ENCODE results near the gene ANKRD6. TPM values are rescaled to one million over a fixed set of nuclear protein-coding genes. Genes with fewer than 3 reads are reported as not detected.
A peak's percentile ranks its signal among the peaks of the same experiment; 100 is the strongest.

Gene ANKRD6
- 10 to 100 TPM in 7 of 9 donors, 1 to 10 TPM in 2; 7.4 to 14.1 (median 11.3) TPM for total RNA-seq
- 1 to 10 TPM; 3.5 to 4.6 TPM for polyA plus RNA-seq
- long read RNA-seq, donor 1, partial matches to known transcripts: 0 of 19 reads
- long read RNA-seq, donor 1, other reads (novel, unspliced or antisense): 13 of 19 reads
- long read RNA-seq, donor 2, partial matches to known transcripts: 1 of 5 reads
- long read RNA-seq, donor 2, other reads (novel, unspliced or antisense): 3 of 5 reads
- long read RNA-seq, donor 3, full-length matches to known transcripts: 3 of 16 reads
- long read RNA-seq, donor 3, partial matches to known transcripts: 1 of 16 reads
- long read RNA-seq, donor 3, other reads (novel, unspliced or antisense): 12 of 16 reads

- Histone ChIP-seq H3K9me3 (no peaks in the 10 kb centered on the region), H3K4me3 (peak within 1 kb of the TSS; percentile 75 to 99 (median 88)), H3K27ac (peak within 1 kb of the TSS in 5 of 12 donors; percentile 28 to 72 (median 60)), H3K4me1 (peaks cover 0 to 29% (median 8%) of the 10 kb centered on the region in 12 donors), H3K36me3 (no peaks in the 10 kb centered on the region), H3K27me3 (no peaks in the 10 kb centered on the region)
- 0% methylated on average over 3 to 38 of the region's 38 CpGs for WGBS, 4 donors
- DNase-seq (peak; percentile 69 to 90 (median 81)), ATAC-seq (peak; percentile 82 to 97 (median 96))
- intact Hi-C loops (cut with DNase I): loop anchor here (1.0 to 10.0 kb wide), 7 partner anchors 164 to 252 kb away; no protein-coding TSS in a partner anchor
- TF ChIP-seq CTCF (IDR thresholded peaks at IDR 0.05) (peak; percentile 49 to 99 (median 90)), POLR2A (IDR thresholded peaks at IDR 0.05) (peak in 1 of 2 donors; percentile 19)
Observed at GRCh38 chr6:89432875-89433251, at the start of gene ANKRD6. Gene ANKRD6 (plus strand): TSS chr6:89433152. CDS start chr6:89566977, 133,825 bp downstream.

GRCh38 chr6:89385156-89385667 lies 47.7 kb upstream of the ANKRD6 start:
- no peak for TF ChIP-seq POLR2A (IDR thresholded peaks at IDR 0.05)
- no peak for TF ChIP-seq CTCF (IDR thresholded peaks at IDR 0.05)
- H3K27me3 ChIP-seq: no peaks in the 10 kb centered on the region
- WGBS, 4 donors: 60 to 66% (median 62%) methylated on average over 5 of the region's 5 CpGs
- no peak overlapping the region for H3K4me3 ChIP-seq
- intact Hi-C loops (cut with DNase I): no loop called here
- peak; percentile 17 to 65 (median 59) for ATAC-seq
- no peak for DNase-seq
- peak overlapping the region in 1 of 12 donors; percentile 4 for H3K27ac ChIP-seq
- no peaks in the 10 kb centered on the region for H3K9me3 ChIP-seq
- H3K4me1 ChIP-seq: peaks cover 0 to 14% (median 0%) of the 10 kb centered on the region in 12 donors
- peaks cover 0 to 19% (median 0%) of the 10 kb centered on the region in 9 donors for H3K36me3 ChIP-seq

DNA sequence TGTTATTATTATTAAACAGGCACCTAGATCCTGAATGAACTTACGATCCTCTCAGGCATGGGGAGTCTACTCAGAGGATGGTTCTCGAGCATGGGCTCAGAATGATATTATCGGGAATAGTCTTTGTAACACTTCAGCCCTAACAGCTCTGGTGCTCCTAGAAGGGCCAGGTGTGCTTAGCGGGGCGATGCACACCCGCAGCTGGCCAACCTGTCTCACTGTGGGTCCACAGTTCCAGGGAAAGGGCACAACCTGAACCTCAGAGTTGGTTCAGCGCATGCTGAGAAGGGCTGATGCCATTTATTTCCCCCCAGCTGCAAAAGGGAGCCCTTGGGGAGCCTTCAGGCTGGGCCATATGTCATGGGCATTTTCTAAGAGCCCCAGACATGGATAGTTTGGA lies 47.1 kb upstream of the ANKRD6 start:
- WGBS, 4 donors: 88 to 98% (median 95%) methylated on average over 7 of the region's 7 CpGs
- Histone ChIP-seq H3K4me1 (peaks cover 0 to 14% (median 0%) of the 10 kb centered on the region in 12 donors), H3K27me3 (no peaks in the 10 kb centered on the region), H3K9me3 (no peaks in the 10 kb centered on the region), H3K36me3 (peaks cover 0 to 19% (median 0%) of the 10 kb centered on the region in 9 donors), H3K4me3 (no peak overlapping the region), H3K27ac (no peak overlapping the region)
- intact Hi-C loops (cut with DNase I): no loop called here
- no peak for ATAC-seq
- no peak for DNase-seq
- TF ChIP-seq POLR2A (IDR thresholded peaks at IDR 0.05): no peak
- no peak for TF ChIP-seq CTCF (IDR thresholded peaks at IDR 0.05)

DNA sequence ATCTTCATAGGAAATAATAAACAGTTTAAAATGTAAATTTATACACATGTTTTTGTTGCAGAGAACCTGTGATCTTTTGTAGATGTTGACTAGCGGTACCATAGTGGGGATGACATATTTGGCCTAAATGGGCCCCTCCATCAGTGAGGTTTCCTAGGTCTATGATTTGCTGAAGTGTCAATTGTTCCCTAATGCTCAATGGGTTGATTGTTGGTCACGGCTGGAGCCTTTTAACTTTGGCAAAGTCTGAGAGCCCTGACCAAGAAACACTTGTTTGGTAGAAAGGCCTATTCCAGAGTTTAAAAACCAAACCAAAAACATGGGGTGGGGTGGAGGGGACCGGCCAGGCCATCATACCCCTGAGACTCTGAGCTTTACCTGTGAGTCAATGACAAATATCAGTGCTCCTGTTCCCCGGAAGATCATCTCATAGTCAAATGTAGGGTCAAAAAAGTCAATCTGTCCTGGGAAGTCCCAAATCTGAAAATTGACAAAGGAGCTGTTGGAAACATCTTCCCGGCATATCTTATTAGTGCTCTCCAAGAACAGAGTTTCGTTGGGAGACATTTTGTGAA lies 45.9 kb upstream of the ANKRD6 start:
- intact Hi-C loops (cut with DNase I): no loop called here
- no peaks in the 10 kb centered on the region for H3K9me3 ChIP-seq
- peaks cover 0 to 14% (median 0%) of the 10 kb centered on the region in 12 donors for H3K4me1 ChIP-seq
- WGBS, 4 donors: 93 to 95% (median 94%) methylated on average over 6 of the region's 6 CpGs
- H3K27me3 ChIP-seq: no peaks in the 10 kb centered on the region
- DNase-seq: no peak
- H3K27ac ChIP-seq: no peak overlapping the region
- H3K36me3 ChIP-seq: peaks cover 0 to 10% (median 0%) of the 10 kb centered on the region in 9 donors
- no peak for ATAC-seq
- TF ChIP-seq CTCF (IDR thresholded peaks at IDR 0.05) (no peak), POLR2A (IDR thresholded peaks at IDR 0.05) (no peak)
- H3K4me3 ChIP-seq: no peak overlapping the region

Measured in heart left ventricle (tissue), 16 donors.